Measurements from ENCODE around the gene TNS3.

Gene TNS3

DNA sequence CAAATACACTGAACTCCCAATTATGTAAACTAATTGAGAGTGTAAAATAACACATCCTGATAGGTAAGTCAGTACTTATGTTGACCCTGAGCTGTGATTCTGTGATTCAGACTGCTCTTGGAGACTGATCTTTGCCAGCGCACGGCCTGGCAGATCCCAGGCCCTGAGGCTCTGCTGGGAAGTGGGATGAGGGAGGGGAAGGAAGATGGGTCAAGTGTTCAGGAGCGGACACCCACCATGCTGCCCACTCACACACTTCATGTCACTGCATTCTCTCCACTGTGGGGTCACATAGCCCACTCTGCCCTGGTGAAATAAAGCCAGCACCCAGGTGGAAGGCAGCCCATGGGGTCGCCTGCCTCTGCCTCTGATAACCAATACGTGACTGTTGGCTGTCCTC lies 226.2 kb downstream of the TNS3 start:
- DNase-seq, result no peak

DNA sequence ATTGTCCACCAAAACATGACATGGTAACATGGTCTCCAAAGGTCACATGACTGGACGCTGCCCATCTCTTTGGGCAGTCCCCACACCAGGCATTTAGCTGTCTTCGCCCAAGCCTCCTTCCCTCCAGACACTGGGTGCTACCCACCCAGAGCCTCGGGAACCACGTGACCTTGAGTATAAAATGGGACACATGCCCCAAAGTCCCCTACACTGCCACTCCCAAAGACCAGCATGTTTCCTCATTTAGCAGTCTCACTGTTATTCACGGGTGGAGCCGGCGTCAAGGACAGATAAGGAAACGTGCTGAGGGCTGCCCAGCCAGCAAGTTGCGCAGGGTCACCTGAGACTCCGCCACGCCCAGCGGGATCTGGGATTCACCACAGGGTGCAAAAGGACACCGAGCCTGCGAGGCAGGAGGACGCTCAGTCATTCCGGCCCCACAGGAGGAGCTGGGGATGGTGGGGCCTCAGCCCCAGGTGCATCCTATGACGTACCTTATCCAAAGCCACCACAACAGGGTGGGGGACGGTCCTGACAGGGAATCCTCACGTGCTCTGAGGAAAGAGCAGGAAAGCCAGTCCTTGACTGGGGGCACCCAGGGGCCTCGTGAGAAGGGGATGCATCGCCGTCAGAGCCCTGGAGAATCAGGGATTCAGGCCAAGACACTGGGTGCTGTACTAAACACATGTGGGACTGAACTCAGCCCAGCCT lies 226.9 kb downstream of the TNS3 start:
- DNase-seq, result no peak

DNA sequence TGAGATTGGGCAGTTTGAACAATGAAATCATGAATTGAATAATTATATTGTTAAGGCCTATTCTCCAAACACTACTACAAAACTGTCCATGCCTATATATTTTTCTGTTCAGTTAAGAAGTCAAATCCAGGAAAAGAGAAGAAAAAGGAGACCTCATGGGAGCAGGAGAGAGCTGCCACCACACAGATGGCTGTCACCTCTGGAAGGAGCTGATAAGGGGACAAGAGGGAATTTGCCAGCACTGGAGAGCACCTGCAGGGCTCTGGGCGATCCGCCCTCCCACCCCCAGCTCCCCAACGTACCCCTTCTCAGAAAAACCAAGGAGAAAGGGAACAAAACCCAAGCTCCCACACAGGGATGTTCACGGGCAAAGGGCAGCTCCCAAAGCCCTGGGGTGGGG lies 227.8 kb downstream of the TNS3 start:
- DNase-seq, result no peak

DNA sequence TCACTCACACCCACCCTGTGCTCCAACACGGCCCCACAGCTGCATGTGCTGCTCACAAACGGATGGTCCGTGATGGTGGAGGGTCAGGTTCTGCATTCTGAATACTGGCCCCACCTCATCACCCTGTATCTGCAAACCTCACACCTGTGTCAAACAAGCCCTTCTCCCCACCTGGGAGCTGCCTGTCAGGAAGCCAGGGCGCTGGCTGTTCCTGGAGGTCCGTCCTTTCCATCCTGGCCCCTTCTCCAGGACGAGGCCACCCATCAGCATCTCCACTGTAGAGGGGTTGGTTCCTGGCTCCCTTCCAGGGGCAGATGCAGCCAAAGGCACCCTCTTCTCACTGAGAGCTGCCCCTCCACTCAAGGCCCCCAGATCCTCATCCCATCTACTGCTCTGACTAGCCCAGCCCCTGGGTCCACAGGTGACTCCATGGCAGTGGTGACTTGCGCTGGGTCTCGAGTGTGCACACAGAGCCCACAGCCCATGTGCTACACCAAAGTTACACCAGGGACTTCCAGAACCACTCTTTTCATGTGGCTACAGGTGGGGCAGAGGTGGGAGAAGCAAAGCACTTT lies 229.4 kb downstream of the TNS3 start:
- DNase-seq, result no peak

DNA sequence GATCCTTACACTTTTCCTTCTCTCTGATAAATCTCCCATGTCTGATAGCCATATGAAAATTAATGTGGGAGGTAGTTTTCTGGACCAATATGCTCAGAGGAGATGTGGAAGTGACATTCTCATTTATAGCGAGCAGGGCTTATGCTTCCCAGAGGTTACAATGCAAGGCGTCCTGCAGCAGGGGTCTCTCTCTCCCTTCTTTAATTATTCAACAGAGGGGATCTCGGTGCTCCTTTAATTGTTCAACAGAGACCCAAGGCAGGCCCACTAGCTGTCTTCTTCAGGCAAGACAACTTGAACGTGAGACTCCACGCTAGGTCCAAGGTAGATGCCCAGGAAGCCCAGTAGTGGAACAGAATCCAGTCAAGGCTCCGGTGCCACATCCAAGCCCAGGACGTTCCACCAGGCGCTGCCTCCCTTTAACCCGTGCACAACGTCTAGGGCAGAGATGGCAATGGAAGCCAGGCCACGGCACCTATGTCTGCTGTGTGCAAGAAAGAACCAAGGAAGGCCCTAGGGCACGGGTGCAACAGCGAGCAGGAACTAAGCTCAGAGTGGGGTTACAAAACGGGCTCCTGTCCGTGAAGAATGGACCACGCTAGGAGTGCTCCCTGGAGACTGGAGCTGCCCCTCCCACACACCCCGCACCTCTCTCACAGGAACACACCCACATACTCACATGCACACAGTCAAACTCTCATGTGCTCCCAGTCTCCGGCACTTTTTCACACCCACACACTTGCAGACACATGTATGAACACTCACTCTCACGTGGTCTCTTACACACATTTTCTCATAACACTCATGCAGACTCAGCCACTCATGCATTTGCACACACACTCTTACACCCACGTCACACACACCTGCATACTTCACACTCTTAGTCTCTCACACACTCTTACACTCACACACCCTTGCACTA lies 230.4 kb downstream of the TNS3 start:
- no peak for DNase-seq

DNA sequence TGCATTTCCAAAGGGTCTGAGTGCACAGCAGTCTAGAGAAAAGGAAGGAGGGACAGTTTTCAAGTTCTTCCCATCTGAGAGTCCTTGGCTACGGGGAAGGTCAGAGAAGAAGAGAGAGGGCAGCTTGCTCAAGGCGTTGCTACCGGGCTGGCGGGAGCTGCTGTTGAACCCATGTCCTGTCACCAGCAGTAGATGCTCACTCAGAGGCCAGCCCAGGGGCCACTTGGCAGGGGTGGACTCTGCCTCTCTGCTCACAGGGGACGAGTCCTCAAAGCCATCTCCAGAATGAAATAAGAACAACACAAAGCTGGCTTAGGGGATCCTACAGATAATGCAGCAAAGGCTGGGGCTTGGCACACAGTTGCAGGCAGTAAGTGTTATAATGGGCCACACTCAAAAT lies 231.5 kb downstream of the TNS3 start:
- no peak for DNase-seq

DNA sequence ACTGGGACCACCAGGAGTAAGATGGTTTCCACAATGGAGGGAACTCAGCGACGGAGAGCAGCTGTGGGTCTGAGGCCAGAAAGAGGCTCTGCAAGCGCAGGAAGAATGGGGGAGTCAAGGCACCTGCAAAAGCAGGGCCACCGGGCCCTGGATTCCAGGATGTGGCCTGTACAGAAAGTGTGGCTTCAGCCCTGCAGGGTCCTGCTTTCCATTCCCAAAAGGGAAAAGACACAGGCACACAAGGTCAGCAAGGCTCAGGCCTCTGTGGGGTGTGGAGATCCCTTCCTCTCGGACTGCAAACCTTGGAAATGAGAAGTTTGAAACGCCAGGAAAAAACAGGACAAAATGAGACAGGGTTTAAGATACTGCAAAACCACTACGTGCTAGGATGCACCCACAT lies 232.5 kb downstream of the TNS3 start:
- no peak for DNase-seq

DNA sequence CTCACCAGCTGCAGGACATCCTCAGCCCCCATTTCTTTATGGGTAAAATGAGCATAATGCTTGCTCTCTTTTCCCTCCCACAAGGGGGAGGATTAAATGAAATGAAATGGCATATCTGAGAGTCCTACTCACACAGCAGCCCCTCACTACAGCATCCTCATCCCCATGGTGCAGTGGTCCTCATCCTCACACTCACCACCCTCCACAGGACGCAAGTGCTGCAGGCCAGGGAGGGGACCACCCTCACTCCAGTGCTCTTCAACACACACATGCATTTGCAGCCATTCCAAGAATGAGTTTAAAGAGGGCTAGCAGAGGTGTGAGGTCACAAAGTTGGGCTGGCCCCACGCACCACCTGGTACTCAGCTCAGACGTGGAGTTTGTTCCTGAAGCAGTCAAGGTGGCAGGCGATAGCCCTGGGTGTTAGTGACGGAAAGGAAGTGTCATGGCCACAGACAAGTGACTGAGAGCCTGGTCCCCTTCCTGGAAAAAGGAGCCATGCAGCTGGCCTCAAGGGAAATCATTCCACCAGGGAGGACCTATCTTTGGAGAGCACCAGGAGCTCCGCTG lies 234.0 kb downstream of the TNS3 start:
- DNase-seq, result no peak

DNA sequence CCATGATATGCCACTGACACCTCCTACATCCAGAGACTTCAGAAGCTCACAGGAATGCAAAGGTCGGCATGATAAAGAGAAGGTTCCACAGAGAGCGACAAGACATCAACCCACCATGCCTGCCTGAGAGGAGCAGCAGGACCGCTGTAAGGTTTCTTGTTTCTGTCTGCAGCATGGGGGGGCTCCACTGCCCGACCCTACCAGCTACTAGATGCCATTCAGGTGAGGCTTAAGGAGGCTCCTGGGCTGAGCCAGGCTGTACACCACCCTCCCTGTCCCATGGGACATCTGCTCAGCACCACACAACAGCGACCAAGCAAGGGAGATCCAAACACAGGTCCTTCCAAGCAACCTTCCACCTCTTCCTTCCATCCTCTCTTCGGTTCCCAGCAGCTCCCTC lies 234.6 kb downstream of the TNS3 start:
- no peak for DNase-seq

DNA sequence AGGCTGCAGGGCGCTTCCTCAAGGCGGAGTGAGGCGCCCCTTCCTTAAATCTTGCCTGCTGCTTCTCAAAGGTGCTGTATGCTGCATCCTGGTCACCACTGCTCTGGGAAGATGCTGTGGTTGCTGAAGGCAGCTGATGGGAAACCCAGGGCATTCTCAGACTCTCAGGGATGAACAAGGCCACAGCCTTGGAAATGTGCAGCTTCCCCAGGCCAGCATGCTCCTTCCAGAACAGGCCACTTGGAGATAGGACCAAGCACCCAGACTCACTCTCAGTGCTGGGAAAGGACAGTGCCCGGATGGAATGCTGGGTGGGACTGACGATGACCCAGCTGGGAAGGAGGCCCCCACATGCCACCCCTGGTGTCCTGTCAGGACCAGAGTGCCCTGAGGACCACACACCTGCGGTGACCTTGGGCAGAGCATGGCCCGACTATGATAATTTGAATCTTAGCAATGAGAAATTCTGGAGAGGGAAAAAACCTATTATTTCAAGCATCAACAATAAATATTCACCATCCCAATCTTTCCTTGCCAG lies 235.5 kb downstream of the TNS3 start:
- DNase-seq, result no peak

DNA sequence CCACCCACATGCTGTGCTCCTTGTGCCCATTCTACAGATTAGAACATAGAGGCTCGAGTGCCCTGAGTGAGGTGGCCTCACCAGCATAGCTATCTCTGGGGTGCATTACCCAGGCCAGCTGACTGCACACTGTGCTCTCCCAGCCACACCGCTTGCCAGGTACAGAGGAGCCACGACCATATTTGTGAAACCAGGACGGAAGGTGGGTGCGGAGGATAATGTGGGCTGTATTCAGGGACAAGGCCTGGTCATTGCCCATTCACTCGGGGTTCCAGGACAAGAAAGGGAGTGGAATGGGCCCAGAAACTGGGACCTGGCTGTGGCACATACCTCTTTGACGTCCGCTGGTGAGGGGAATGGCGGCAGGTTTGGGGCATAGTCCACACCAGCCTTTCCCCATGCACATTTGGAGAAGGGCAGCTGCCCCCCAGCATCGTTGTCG lies 236.0 kb downstream of the TNS3 start:
- DNase-seq, result no peak

DNA sequence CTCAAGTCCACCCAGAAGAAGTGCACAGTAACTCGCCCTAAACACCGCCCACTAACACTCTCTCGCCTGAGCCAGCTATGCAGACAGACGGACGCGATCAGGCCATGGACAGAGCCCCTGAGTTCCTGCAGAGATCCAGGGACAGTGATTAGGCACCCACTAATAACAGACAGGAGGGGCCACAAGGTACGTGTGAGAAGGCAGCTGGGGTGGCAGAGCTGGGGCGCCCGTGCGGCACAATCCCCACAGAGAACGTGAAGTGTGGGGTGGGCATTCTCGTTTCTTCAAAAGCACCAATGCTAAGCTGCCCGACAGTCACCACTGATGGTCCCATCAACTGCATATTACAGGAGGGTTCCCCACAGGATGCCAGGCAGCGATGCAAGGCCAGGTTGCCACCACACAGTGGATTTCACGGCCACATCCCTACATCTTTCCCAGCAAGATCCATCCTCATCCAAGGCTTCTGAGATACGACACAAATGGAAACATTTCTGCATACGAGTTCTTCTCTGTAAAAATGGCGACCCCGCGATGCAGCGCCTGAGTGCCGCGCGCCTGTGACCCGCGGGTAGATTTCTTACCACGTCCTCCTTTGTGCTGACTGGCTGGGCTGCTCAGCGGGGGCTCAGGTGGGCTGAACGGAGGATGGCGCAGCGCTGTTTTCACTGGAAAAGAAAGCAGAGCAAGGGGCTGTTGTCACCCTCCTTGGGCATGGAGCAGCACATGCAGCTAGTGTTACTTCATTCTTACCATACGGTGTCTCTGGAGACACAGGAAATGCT lies 237.5 kb downstream of the TNS3 start:
- no peak for DNase-seq

DNA sequence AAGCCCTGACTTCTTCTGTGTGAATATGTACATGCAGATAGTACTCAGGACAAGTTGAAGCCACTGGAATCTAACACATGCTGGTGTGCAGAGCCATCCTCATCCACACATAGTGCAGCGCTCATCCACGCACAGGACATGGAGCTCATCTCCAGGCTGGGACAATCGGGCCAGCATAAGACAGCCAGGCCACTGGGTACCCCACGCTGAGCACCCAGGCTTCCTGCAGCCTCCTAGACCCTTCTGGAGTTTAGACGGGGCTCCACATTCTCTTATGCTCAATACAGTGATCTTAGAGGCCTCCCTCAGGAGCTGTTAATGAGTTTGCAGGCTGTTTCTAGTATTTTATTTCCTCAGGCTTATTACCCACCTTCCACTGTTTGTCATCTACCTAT lies 238.9 kb downstream of the TNS3 start:
- DNase-seq, result no peak

DNA sequence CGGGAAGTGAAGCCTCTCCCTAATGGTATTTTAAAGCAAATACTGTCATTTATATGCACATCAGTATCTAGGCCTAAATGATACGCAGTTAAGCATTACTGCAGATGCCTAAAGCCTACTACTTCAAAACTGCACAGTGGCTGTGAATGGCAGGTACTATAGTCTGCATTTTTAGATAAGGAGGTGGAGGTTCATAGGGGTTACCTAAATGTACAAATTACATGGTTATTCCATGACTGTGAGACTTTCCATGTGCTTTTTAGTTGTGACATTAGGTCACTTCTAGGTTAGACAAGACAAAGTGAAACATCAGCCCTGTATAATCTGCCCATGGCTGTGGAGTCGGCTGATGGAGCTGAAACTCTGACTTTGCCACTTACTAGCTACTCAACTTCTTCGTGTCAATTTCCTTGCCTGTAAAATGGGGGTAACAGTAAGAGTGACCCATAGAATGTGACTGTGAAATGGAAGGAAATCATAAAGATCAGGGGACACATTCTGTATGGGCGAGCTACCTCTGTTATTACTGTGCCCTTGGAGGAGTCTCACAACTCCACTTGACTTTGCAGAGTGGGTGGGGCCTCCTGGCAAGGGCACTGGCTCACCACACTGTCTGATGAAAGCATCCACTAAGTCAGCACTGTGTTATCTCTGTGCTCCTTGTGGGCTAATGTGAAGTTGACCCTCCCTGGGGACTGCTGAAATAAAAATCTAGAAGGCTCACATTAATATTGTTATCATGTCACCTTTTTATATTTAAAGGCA lies 239.4 kb downstream of the TNS3 start:
- no peak for DNase-seq

DNA sequence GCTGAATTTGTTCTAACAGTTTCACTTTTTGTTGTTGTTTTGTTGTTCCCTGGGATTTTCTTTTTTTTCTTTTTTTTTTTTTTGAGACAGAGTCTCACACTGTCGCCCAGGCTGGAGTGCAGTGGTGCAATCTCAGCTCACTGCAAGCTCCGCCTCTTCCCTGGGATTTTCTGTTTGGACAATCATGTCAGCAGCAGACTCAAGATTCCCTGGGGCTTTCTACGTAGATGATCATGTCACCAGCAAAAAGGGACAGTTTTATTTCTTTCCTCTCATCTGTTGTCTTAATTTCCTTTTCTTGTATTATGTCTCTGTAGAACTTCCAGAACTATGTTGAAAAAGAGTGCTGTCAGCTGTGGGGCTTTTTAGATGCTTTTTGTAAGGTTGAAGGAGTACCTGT lies 241.4 kb downstream of the TNS3 start:
- no peak for DNase-seq

DNA sequence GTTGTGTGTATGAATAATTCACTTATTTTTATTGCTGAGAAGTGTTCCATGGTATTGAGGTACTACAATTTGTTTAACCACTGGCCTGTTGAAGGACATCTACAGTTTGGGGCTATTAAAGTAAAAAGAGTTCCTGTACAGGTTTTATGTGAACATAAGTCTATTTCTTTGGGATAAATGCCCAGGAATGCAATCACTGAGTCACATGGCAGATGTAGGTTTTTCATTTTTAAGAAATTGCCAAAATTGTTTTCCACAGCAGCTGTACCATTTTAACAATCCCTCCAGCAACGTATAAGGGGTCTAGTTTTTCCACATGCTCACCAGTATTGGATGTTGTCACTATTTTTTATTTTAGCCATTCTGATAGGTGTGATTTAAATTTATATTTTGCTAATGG lies 243.9 kb downstream of the TNS3 start:
- no peak for DNase-seq

DNA sequence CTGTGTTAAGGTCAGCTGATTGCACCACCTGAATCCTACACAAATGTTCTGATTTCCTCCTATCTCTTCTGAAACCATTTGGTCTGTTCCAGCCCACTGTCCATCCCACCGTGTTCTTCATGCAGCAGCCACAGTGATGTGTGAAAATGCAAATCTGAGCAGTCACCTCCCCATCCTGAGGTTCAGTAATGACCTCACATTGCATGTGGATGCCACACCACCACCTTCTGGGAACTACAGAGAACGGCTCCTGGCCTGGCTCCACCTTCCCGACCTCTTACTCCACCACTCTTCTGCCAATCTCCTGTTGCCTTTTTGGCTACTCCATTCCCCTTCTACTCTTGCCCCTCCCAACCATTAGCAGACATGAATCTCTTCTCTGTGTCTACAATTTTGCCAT lies 244.4 kb downstream of the TNS3 start:
- no peak for DNase-seq

DNA sequence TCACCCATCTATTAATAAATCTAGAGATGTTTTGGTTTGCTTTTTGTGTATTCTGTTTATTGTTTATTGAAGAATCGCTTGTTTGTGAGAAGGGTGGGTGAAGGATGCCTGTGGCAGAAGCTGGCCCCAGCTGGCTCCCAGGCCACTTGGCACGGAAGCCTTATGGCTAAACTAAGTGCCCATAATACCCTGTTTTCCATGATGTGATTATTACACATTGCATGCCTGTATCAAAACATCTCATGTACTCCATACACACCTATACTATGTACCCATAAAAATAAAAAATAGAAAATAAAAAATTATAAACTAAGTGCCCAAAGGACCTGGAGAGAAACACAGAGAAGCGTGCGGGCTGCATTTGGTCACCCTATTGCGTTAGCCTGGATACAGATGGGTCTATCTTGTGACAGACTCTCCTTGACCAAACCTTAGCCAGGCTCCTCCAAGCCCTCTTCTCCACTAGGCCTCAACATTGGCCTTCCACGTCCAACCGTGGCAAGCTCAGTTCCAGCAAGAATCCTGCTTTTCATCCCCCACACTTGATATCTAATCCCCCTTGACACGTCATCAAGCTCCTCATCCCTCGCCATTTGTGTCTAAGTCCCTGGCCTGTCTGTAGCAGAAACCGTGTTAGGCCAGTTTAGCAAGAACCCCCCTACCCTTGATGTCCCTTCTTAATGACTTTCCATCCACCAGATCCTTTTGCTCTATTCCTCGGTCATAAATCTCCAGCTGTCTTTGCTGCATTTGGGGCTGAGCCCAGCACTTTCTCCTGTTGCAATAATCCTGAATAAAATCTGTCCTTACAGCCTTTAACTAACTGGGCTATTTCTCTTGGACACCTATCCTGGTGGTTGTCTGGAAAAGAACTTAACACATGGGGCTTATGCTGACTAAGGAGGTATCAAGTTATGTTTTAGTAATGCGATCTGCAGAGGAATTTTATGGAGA lies 245.2 kb downstream of the TNS3 start:
- DNase-seq, result no peak

DNA sequence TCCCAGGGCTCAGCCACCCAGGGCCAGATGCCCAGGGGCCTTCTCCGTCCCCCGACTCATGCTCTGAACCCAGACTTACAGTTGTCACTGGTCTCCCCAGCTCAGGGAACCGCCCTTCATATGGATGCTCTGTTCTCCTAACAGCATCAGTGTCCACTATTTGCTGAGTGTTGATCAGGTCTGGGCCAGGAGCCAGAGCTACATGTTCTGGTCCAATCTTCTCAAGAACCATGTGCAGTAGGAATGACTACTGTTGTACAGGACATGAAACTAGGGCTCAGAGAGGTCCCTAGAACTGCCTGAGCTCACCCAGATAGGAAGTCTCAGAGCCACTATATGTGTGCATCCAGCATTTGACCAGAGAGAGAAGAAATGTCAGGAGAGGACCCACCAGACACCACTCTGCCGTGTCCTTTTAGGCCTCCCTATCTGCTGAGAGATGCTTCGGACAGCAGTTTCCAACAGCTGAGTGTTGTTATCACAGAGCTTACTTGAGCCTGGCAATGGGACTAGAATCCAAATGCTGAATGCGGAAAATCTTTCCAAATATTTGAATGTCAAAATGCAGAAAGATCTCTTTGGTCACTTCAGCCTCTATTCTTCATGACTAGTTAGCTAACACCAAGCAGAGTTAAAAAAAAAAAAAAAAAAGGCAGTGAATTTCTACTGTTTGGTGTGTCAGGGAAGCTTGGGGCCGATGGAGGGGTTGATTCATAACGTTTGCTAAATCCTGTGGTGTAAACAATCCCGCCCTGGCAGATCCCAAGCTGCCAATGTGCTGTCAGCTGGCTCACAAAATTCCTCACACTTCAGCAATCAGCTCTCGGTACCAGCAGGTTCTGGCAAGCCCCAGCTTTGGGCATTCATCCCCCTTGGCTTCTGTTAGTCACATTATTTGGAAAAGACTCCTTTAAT lies 246.1 kb downstream of the TNS3 start:
- DNase-seq, result no peak

Measured in DMS153 (cell line).